Mesangial cell (primary cell): ENCODE data around the gene DEPDC1B. TPM values are rescaled to one million over a fixed set of nuclear protein-coding genes. Genes with fewer than 3 reads are reported as not detected.

ENCODE experiments used
- total RNA-seq: library from RNA; depleted of rRNA; stranded (reverse); fragments of >200 nt; gene quantifications from 2 replicates; pipeline ENCODE4 v1.2.3, GENCODE V29; 2015

Gene DEPDC1B
- 2.9 and 35.4 TPM in 2 replicates for total RNA-seq

GRCh38 chr5:60699609-60700415, at the start of gene DEPDC1B:
TSS of gene DEPDC1B (minus strand) at chr5:60700166. CDS start at chr5:60700093, 73 bp downstream.

Other genes starting within 250 kb of the DEPDC1B start
- 1.1 and 5.8 TPM in 2 replicates for gene ELOVL7, start 144.1 kb upstream of the DEPDC1B start, total RNA-seq
- 12.0 and 21.2 TPM in 2 replicates for gene ERCC8, start 244.9 kb upstream of the DEPDC1B start, total RNA-seq
- gene NDUFAF2, start 245.0 kb upstream of the DEPDC1B start, total RNA-seq = 7.9 and 14.2 TPM in 2 replicates